Tibial artery (tissue), 4 donors: Measurements from ENCODE around the gene PPA2.
"Not testable (repeated sequence)": the region's sequence is repeated elsewhere in the genome, so short reads cannot be mapped to it uniquely, and the experiment has no call there.

ENCODE experiments used
- DNase-seq, 2 donors: peaks; one replicate each; pipeline ENCODE4 v3.0.0-alpha.2; 2019
- H3K27ac ChIP-seq, 2 donors: fragments of 200-600 bp; sonication (generic) in 1 of 2; 1 replicate in 1 of 2; 2 replicates in 1 of 2; pipeline ENCODE4 v1.5.1; 2018 to 2019; ENCODE audit warnings: mild to moderate bottlenecking in 1 of 2
- H3K27me3 ChIP-seq, 2 donors: fragments of 200-600 bp; sonication (generic) in 1 of 2; one replicate each; pipeline versions ENCODE4 v1.5.1 to v1.6.0; 2016 to 2019
- H3K36me3 ChIP-seq, 3 donors: fragments of 200-600 bp; sonication (generic) in 2 of 3; one replicate each; pipeline ENCODE4 v1.5.1; 2016 to 2019; ENCODE audit warnings: mild to moderate bottlenecking in 2 of 3
- H3K4me1 ChIP-seq, 4 donors: fragments of 200-600 bp; sonication (generic) in 2 of 4; 1 replicate in 3 of 4; 2 replicates in 1 of 4; pipeline ENCODE4 v1.5.1; 2016 to 2019
- H3K4me3 ChIP-seq, 2 donors: fragments of 200-600 bp; sonication (generic) in 1 of 2; 1 replicate in 1 of 2; 2 replicates in 1 of 2; pipeline ENCODE4 v1.5.1; 2018 to 2019; ENCODE audit warnings: mild to moderate bottlenecking in 2 of 2
- H3K9me3 ChIP-seq, 3 donors: fragments of 200-600 bp; sonication (generic) in 1 of 3; one replicate each; pipeline ENCODE4 v1.5.1; 2016 to 2019
- CTCF ChIP-seq, 2 experiments: fragments of 200-600 bp in 1 of 2; fragments of 450-650 bp in 1 of 2; IDR thresholded peaks; one replicate each; pipeline ENCODE4 v1.5.1; 2017 to 2019; ENCODE audit warnings: antibody characterized with exemption in 2 of 2, mild to moderate bottlenecking in 1 of 2, moderate library complexity in 1 of 2
- intact Hi-C: fragments of 100-400 bp; cut with DNase I; formaldehyde crosslinking; loops from one replicate; pipeline ENCODE4 v1.15.0; 2023; ENCODE audit warnings: low total_unique reads

The PPA2 gene

GRCh38 chr4:105466580-105466979 lies 7.3 kb downstream of the PPA2 start:
- TF ChIP-seq CTCF (IDR thresholded peaks at IDR 0.05) = no peak
- Histone ChIP-seq H3K27ac (no peak overlapping the region), H3K9me3 (no peaks in the 10 kb centered on the region), H3K4me3 (no peak overlapping the region), H3K36me3 (peaks cover 0 to 15% (median 4%) of the 10 kb centered on the region in 3 donors), H3K4me1 (peaks cover 0 to 15% (median 3%) of the 10 kb centered on the region in 4 donors), H3K27me3 (no peaks in the 10 kb centered on the region)
- no peak for DNase-seq
- intact Hi-C loops = no loop called here

GRCh38 chr4:105464563-105464962 lies 9.3 kb downstream of the PPA2 start:
- Histone ChIP-seq H3K36me3 (peaks cover 0 to 15% (median 4%) of the 10 kb centered on the region in 3 donors), H3K4me1 (peaks cover 0 to 15% (median 0%) of the 10 kb centered on the region in 4 donors)
- H3K27ac ChIP-seq, H3K27me3 ChIP-seq, H3K4me3 ChIP-seq, H3K9me3 ChIP-seq, intact Hi-C loops, DNase-seq: not testable (repeated sequence)

DNA sequence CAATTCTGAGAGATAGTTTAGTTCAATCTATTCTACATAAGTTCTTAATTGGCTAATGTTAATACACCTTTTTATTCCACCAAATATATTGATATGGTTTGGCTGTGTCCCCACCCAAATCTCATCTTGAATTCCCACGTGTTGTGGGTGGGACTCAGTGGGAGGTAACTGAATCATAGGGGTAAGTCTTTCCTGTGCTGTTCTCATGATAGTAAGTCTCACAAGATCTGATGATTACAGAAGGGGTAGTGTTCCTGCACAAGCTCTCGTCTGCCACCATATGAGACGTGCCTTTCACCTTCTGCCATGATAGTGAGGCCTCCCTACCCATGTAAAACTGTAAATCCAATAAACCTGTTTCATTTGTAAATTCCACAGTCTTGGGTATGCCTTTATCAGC lies 11.3 kb downstream of the PPA2 start:
- Histone ChIP-seq H3K4me1 (peaks cover 0 to 9% (median under 1%) of the 10 kb centered on the region in 4 donors), H3K36me3 (peaks cover 0 to 15% (median 4%) of the 10 kb centered on the region in 3 donors), H3K27me3 (no peaks in the 10 kb centered on the region), H3K27ac (no peak overlapping the region), H3K9me3 (no peaks in the 10 kb centered on the region), H3K4me3 (no peak overlapping the region)
- no peak for TF ChIP-seq CTCF (IDR thresholded peaks at IDR 0.05)
- no peak for DNase-seq
- intact Hi-C loops = no loop called here

DNA sequence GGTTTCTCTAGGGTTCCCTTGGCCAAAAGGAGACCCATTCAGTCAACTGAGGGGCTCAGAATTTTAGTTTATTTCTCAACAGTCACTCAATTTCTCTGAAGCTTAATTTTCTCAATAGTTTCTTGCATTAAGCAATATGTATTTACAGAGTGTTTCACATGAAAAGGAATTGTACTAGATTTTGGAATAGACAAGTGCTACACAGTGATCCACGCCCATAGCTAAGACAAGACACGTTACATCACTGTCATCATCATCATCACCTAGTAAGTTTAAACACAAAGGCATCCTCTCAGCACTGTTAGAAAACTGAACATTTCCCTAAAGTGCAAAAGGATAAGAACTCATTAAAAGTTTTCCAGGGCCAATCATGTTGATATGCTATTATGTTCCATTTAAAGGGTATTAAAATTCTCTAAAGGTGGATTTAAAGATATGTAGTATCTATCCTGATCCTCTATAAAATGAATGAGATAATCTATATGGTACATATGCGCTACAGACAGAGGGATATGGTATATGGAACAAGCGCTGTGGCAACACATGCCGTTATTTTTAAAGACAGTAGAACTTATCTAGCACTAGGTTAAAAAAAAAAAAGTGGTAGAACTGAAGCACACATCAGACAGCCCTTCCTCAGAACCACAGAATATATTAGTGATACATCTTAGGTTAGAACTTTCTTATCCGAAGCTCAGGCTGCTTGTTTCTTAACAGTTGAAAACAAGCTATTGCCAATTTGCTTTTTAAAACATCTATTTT lies 12.1 kb downstream of the PPA2 start:
- H3K27ac ChIP-seq = no peak overlapping the region
- no peak overlapping the region for H3K4me3 ChIP-seq
- no peaks in the 10 kb centered on the region for H3K27me3 ChIP-seq
- peaks cover 0 to 9% (median 4%) of the 10 kb centered on the region in 3 donors for H3K36me3 ChIP-seq
- DNase-seq = no peak
- no peaks in the 10 kb centered on the region for H3K9me3 ChIP-seq
- TF ChIP-seq CTCF (IDR thresholded peaks at IDR 0.05) = no peak
- H3K4me1 ChIP-seq = peaks cover 0 to 14% (median 0%) of the 10 kb centered on the region in 4 donors
- intact Hi-C loops = no loop called here

GRCh38 chr4:105461221-105461620 lies 12.6 kb downstream of the PPA2 start:
- no peaks in the 10 kb centered on the region for H3K9me3 ChIP-seq
- intact Hi-C loops = no loop called here
- H3K36me3 ChIP-seq = peaks cover 0 to 5% (median 0%) of the 10 kb centered on the region in 3 donors
- H3K27ac ChIP-seq = no peak overlapping the region
- H3K4me1 ChIP-seq = peaks cover 0 to 14% (median 0%) of the 10 kb centered on the region in 4 donors
- no peaks in the 10 kb centered on the region for H3K27me3 ChIP-seq
- no peak overlapping the region for H3K4me3 ChIP-seq
- TF ChIP-seq CTCF (IDR thresholded peaks at IDR 0.05) = no peak
- DNase-seq = no peak

DNA sequence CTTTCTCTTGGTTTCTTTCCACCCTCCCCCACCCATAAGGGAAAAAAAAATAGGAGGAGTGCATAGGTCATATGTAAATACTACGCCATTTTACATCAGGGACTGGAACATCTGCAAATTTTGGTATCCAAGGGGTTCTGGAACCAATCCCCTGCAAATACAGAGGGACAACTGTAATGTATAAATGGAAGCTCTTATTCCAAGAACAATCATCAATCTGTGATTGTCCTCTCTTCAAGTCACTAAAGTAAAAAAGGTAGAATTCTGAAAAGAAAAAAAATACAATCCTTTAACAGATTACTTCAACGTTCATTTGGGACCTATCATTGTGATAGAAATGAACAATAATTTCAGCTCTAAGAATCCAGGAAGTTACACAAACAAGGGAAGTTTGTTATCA lies 13.6 kb downstream of the PPA2 start:
- DNase-seq = no peak
- TF ChIP-seq CTCF (IDR thresholded peaks at IDR 0.05) = no peak
- Histone ChIP-seq H3K4me1 (peaks cover 0 to 14% (median 0%) of the 10 kb centered on the region in 4 donors), H3K27me3 (no peaks in the 10 kb centered on the region), H3K36me3 (peaks cover 0 to 2% (median 0%) of the 10 kb centered on the region in 3 donors), H3K9me3 (no peaks in the 10 kb centered on the region), H3K4me3 (no peak overlapping the region), H3K27ac (no peak overlapping the region)
- intact Hi-C loops = no loop called here

DNA sequence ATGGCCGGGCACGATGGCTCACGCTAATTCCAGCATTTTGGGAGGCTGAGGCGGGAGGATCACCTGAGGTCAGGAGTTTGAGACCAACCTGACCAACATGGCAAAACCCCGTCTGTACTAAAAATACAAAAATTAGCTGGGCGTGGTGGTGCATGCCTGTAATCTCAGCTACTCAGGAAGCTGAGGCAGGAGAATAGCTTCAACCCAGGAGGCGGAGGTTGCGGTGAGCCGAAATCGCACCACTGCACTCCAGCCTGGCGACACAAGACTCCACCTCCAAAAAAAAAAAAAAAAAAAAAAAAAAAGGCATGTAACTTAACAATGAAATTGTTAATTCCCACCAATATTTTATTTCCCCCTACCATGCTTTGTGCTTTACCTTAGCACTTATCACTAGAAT lies 15.3 kb downstream of the PPA2 start:
- intact Hi-C loops, DNase-seq: not testable (repeated sequence)
- peaks cover 0 to 14% (median 0%) of the 10 kb centered on the region in 4 donors for H3K4me1 ChIP-seq

More for the DNA sequence above, 15.3 kb downstream of the PPA2 start:
- not testable (repeated sequence) for H3K27ac ChIP-seq, H3K36me3 ChIP-seq, H3K27me3 ChIP-seq, H3K4me3 ChIP-seq, H3K9me3 ChIP-seq
